GM18867 (cell line): Measurements from ENCODE around the gene CDK10.

ENCODE experiments used
- ATAC-seq: cut with Tn5 transposase; IDR thresholded peaks from one replicate; pipeline ENCODE4 v1.9.1; 2021; ENCODE audit warnings: mild to moderate bottlenecking, moderate library complexity; ENCODE audit not compliant: unreplicated experiment

The CDK10 gene

DNA sequence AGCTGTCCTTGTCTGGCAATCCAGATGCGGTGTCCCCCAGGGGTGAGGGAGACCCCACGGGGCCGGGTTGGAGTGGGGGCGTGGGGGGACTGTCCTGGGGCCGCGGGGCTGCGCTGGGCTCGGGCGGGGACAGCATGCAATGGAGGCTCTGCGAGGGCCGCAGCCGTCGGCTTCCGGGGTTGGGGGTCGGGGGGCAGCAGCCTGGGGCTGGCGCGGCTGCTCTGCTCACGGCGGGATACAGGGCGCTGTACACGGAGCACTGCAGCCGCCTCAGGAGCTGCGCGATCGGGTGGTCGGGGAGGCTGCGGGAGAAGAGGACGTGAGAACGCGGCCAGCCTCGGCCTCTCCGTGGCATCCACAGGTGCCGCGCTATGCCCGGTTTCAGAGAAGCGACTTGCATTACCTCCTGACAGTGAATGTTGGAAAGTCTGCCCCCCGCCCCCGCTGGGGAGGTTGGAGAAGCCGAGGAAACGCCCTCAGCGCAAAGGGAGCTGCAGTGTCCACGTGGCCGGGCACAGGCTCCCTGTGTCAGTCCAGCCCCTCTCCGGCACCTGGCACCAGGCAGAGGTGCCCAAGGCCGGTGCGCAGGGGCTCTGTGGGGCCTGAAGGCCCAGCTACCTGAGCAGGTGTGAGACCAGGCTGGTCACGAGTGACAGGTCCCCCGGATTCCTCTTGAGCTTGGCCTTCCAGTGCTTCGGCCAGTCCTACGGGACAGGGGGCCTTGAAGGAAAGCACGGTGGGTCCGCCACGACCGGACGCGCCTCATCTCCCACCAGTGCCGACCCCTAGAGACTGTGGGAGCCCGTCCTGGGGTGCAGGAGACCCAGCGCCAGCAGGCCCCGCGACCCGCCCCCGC, 24.4 kb downstream of the CDK10 start:
- ATAC-seq, result no peak

DNA sequence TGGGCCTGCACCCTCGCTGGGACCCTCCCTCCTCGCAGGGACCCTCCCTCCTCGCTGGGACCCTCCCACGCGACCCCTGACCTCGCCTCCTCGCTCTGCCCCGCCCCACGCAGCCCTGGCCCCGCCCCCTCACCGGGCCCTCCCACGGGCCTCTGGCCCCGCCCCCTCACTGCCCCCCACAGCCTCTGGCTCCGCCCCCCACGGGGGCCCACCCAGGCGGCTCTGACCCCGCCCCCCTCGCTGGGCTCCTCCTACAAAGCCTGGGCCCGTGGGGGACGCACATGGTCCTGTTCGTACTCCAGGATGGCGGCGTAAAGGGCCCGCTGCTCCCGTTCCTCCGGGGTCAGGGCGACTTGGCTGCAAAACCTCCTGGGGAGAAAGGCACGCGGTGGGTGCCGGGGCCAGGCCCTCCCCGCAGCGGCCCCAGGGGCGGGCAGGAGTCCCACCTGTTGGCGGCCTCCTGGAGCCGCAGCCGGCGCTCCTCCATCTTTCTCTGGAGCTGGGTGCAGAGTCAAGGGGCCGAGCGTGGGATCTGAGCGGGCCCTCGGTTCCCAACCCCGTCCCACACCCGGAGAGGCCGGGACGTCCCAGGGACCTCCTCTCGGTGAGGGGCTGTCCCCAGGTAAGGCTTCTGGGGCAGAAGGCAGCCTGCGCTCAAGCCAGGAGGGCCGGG, 25.2 kb downstream of the CDK10 start:
- ATAC-seq, result peak; percentile 45

DNA sequence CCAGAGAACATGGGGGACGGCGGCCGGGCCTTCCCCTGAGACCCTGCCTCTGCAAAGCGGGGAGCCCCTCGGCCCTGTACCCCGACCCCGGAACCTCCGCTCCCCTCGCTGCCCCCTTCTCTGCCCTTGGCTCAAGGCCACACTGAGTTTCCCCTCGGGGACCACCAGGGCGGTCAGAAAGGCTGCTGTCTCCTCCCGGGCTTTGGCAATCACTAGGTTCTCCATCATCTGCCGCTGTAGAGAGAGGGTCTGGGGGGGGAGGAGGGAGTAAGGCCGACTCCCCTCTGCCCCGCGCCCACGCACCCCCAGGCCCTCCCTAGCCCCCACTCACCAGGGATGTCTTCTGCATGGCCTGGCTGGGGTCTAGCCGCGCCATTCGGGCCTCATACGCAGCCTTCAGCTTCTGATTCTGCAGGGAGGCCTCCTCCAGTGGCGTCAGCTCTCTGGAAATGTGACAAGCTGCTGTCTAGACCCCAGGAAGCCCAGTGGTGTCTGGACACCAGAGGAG, 25.8 kb downstream of the CDK10 start:
- no peak for ATAC-seq

DNA sequence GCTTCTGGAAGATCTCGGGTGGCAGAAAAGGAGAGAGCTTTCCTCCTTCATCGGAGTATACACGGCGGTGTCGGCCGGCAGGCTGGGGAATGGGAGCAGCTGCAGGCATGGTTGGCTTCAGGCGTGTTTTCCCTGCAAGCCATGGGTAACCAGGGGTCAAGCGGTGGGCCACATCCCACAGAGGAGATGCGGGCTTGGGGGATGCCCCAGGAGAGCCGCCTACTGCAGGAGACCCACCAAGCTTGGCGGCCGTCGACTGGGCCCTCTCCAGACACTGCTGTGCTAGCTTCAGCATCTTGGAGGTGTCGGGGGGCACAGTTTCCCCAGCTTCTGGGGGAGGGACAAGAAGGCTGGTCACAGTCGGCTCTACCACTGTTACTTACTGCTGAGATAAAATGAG, 30.0 kb downstream of the CDK10 start:
- no peak for ATAC-seq

DNA sequence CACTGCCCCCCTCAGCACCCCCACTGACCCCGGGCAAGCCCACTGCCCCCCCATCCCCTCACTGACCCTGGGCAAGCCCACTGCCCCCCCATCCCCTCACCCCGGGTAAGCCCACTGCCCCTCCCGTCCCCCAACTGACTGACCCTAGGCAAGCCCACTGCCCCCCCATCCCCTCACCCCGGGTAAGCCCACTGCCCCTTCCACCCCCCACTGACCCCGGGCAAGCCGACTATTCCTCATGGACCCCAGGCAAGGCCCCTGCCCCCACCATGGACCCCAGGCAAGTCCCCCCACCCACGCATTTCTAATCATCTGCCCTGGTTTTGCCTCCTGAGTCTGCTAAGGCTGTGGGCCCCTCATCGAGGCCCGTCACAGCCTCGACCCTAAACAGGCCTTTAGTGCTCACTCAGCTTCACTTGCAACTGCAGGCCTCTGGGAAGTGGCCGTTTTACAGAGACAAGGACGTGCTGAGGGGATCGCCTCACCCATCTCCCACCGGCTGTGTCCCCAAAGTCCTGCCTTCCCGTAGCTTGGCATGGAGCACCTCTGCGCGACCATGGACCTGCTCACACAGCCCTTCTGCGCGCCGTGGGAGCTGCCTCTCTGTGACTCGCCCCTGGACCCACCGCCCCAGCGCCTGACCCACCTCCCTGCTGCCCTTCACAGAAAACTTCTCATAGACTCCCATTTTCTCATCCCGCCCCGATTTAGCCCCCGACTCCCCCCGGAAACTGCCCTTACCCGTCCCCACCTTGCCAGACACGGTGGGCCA, 30.6 kb downstream of the CDK10 start:
- no peak for ATAC-seq

DNA sequence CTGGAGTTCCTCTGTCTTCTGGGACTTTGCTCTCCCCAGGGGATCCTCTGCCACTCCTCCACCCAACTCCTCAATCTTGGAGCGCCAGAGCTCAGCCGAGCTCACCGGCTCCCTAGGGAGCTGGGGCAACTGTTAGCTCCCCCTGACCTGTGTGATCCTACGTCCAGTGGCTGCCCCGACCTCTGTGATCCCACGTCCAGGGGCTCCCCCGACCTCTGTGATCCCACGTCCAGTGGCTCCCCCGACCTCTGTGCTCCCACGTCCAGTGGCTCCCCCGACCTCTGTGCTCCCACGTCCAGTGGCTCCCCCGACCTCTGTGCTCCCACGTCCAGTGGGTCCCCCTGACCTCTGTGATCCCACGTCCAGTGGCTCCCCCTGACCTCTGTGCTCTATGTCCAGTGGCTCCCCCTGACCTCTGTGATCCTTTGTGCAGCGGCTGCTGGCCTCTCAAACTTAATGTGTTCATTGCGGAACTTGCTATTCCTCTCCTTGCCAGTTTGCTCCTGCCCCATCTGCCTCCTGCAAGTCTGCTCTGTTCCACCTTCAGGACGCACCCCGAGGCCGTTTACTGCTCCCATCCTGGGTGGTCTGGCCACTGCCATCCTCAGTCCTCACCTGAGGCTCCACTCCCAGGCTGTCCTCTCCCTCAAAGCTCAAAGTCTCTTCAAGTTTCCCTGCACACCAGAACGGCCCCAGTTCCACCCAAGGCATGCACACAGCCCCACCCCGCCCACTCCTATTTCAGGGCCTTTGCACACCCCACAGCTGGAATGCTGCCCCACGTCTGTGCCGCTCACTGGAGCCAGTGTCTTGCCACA, 31.4 kb downstream of the CDK10 start:
- ATAC-seq, result no peak

DNA sequence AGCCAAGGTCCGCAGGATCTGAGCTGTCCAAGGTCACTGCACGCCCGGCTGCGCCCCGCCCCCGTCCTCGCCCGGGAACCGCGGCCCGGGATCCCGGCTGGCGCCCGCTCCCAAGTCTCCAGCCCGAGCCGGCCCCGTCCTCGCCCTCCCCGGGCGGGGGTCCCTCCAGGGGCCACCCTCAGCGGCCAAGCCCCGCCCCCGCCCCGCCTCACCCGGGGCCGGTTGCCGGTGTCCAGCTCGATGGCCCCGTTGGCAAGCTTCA, 34.0 kb downstream of the CDK10 start:
- peak; percentile 15 for ATAC-seq

DNA sequence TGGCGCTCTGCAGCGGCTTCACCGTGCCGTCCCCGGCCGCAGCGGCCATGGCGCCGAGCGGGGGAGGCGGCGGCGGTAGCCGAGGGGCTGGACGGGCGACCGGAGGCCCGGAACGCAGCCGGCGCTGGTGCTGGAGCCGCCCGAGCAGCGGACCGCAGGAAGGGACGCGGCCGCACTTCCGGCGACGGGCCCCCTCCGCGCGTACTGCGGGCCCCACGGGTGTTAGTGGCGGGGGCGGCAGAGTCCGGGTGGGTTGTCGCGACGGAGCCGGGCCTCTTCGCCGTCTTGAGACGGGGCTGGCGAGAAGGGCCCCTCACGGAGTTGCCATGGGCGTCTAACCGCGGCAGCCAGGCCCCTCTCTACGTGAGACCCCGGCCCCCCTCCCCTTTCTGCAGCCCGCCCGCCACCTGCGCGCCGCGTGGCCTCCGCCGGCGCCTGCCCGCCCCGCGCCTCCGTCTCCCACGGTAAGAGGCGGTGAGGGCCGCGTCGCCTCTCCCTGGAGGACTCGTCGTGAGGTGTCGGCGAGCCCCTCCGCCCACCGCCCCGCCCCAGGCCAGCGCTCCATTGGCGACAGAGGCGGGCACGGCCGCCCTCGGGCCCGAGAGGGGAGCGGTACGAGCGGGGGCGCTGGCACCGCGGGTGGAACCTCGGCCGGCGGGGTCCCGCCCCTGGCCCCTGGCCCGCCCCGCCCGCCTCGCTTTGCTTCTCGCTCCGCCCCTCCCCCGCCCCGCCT, 34.5 kb downstream of the CDK10 start, which contains the start of the genes VPS9D1 and ZNF276:
Gene VPS9D1 (minus strand): TSS at position 86 of the 733 bp plus-strand sequence. CDS start 37 bp downstream, at position 49.
Gene ZNF276 (plus strand): TSS at position 725 of the 733 bp plus-strand sequence. CDS start 104 bp downstream, outside the sequence.
- ATAC-seq, result peak; percentile 50

DNA sequence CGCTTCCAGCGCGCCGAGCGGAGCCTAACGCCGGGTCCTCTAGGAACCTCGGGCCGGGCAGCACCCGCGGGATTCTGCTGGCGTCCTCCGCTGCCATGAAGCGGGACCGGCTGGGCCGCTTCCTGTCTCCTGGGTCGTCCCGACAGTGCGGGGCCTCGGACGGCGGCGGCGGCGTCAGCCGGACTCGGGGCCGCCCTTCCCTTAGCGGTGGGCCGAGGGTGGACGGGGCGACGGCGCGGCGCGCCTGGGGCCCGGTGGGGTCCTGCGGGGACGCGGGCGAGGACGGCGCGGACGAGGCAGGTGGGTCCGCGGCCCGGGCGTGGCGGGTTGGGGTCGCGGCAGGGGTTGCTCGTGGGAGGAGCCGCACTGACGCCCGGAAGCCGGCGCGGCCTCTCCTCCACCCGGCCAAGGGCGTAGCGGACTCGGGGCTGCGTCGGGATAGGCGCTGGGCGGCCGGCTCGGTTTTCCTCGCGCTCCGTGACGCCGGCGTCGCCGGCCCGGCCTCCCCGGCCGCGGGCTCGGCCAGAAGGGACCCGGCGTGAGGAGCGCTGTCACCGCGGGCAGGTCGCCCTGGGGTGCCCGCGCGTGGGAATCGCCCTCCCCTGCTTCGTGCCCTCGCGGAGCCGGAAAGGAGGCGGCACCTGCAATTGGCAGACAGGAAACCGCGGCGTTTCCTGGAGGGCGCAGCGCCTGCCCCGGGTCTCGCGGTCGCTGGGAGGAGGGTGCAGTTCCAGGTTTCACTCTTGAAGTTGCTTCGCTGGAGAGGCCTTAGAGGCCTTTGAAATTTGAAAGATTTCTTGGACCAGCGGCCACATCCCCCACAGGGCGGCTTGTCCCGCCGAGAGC, 35.3 kb downstream of the CDK10 start:
- ATAC-seq, result peak; percentile 30

DNA sequence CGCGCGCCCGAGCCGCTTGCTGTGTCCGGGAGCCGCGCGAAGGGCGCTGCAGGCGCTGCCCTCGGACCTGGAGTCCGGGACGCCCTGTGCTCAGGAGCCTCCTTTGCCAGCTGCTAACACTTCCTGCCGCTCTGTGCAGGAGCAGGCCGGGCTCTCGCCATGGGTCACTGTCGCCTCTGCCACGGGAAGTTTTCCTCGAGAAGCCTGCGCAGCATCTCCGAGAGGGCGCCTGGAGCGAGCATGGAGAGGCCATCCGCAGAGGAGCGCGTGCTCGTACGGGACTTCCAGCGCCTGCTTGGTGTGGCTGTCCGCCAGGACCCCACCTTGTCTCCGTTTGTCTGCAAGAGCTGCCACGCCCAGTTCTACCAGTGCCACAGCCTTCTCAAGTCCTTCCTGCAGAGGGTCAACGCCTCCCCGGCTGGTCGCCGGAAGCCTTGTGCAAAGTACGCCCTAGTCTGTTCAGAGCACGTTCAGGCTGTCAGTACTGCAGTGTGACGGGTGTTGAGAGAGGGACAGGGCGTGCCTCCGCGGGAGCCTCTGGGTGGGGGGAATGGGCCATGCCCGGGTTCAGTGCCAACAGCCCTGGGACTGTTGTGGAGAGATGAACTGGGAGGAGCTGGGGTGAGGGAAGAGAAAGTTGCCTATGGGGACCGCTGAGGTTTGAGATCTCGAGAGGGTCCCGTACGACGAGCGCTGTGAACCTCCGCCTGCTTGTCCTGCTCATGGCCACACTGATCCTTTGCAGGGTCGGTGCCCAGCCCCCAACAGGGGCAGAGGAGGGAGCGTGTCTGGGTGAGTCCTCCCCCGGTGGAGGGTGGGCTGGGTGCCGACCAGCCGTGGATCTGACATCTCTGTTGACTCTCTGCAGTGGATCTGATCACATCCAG, 36.1 kb downstream of the CDK10 start:
- peak; percentile 5 for ATAC-seq

DNA sequence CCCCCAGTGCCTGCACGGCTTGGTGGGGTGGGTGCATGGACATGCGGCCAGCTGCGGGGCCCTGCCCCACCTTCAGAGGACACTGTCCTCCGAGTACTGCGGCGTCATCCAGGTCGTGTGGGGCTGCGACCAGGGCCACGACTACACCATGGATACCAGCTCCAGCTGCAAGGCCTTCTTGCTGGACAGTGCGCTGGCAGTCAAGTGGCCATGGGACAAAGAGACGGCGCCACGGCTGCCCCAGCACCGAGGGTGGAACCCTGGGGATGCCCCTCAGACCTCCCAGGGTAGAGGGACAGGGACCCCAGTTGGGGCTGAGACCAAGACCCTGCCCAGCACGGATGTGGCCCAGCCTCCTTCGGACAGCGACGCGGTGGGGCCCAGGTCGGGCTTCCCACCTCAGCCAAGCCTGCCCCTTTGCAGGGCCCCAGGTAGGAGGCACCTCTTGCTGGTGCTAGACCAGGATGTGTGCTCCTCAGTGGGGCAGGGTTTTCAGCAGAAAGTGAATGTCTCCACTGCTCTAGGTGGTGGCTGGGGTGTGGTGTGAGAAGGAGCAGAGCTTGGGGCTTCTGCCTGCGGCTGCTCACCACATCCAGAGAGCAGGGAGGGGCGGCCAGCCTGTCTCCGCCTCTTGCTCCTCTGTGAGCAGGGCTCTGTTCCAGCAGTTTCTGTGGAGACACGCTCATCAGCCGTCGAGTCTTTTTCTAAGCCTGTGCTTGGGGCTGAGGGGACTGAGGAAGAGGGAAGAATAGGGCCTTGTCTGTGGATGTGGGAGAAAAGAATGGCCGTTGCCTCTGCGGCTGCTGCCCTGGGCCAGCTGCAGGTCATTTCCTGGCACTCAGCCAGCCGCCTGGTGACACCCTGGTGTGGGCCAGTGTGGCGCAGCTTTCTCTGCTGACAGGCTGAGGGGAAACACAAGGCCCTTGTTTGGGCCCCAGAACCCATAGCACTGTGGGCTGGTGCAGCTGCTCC, 37.1 kb downstream of the CDK10 start:
- ATAC-seq, result no peak

DNA sequence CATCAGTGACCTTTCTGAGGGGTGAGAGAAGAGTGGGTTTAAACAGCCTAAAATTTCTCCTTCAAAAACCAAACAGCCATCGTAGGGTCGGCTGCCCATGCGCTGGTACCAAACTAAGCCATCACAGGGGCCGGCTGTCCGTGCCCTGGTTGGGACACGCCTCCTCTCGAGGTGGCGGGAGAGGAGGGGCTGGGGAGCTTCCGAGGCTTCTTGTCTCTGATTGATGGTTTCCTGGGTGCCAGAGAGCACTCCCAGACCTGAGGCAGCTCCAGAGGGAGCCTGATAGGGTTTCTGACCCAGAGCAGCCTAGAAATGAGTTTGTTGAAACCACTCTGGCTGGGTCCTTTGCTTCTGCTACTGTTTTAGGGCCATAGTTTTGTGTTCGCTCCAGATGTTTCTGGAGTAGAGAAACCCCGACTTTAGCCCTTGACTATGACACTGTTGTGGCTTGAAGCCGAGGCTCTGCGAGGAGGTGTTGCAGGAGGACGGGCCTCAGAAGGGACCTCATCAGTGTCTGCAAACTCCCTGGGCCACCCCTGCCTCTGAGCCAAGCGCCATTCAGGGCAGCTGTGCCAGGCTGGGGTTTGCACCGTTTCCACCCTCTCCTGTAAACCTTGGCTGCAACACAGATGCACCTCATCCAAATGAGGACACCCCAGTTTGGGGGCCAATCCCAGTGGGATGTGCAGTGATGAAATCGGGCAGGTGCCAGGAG, 41.1 kb downstream of the CDK10 start:
- no peak for ATAC-seq

DNA sequence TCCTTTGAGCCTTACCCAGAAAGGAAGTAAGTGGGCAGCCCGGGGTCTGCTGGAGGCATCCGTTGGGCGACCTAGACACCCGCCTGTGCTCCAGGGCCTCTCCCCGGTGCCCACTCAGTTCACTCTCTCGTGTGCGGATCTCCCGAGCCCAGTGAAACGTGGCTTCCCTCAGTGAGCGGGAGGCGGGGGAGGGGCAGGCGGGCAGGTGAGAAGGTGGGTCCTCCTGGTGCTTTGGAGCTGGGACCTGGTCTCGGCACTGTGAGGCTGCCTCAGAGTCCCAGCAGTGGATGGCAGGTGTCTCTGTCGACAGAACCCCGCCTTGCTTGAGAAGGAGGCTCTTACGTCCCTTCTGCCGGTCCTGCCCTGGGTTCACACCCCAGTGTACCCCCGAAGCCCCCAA, 42.8 kb downstream of the CDK10 start:
- no peak for ATAC-seq

DNA sequence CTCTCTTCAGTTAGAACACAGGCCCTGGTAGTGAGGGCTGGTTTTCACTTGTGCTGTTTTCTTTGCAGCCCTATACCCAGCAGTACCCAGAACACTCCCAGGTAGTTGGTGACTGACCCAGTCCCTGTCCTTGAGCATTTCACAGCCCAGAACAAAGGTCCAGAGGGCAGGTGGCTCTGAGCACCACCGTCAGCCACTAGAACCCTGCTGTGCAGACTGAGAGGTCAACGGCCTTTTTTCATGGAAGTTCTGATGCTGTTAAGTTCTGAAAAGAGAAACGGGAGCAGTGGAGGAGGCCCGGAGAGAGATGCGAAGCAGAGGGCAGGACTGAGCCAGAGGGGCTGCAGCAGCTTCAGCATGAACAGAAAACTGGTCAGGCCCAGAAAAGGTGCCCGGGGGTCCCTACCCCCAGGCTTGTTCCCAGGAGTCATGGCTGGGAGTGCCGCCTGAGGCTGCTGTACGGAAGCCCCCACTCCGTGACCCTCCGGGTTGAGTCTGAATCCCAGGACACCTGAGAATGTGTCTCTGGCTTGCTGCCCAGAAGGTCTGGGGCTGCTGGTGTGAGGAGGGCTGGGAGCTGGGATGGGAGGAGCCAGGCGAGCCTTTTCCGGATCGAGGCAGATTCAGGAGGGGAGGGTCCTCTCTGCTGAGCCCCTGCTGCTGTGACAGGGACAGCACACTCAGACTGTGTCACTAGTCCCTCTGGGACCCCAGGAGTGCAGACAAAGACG, 43.5 kb downstream of the CDK10 start:
- ATAC-seq, result no peak

DNA sequence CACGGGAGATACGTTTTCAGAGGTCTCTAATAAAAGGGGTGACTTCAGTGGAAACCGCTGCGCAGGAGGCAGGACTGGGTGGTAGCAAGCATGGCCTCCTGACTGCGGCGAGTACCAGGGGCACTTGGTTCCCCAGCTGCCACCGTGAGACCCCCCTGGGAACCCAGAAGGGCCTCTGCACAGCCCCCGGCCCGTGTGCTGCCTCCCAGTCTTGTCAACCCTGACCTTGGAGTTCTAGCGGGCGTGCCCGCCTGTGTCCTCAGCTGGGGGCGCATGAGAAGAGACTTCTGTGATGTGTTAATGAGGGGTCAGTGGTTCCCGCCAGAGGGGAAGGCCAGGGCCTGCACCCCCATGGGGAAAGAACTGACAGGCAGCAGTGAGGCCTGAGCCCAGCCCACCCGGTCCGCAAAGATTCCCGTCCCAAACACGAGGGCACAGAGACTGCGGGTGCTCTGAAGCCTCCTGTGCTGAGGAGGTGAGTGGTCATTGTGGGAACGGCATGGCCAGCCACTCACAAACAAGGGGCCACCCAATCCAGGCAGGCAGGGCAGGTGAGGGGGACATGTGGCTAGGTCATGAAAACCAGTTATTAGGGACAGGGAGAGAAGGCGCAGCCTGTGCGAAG, 44.2 kb downstream of the CDK10 start:
- ATAC-seq, result no peak
